ENCODE results near the gene DPM3. TPM values are rescaled to one million over a fixed set of nuclear protein-coding genes. Genes with fewer than 3 reads are reported as not detected.
A peak's percentile ranks its signal among the peaks of the same experiment; 100 is the strongest.

The DPM3 gene
- total and polyA plus RNA-seq, 2 of the 13 experiments (the other 11 are each of a cell fraction or from before 2014, with no cell fraction given): 23.2 to 53.4 TPM

GRCh38 chr1:155134880-155135414 lies 5.4 kb downstream of the DPM3 start:
- ChIA-PET CTCF (ENCODE audit: low intra/inter-chr PET ratio, low total read pairs) (interaction anchor here (1.1 to 3.2 kb wide), 2 partner anchors 33 to 42 kb away, joined by 4 to 18 read pairs; no protein-coding TSS in a partner anchor), POLR2A (interaction anchor here (0.7 to 7.4 kb wide), 17 partner anchors 10 to 162 kb away, joined by 3 to 144 read pairs (median 4); partner anchors contain the start of genes EFNA1, KRTCAP2, THBS3 and ZBTB7B)
- Histone ChIP-seq H3K4me3 (replicated peaks in 1 of 3; ENCODE audit: insufficient read depth in 1 of 3, low read depth in 2 of 3, low read length in 3 of 3) (peak overlapping the region; percentile 52 to 84 (median 53)), H3K27me3 (ENCODE audit: control insufficient read depth in 1 of 2, insufficient read depth in 2 of 2, low read length in 2 of 2) (no peaks in the 10 kb centered on the region; a peak in 1 of 5 replicates), H3K27ac (ENCODE audit: extremely low read length, insufficient read depth, low read length) (peak overlapping the region; percentile 89), H3K36me3 (replicated peaks in 1 of 2; ENCODE audit: control insufficient read depth in 1 of 2, insufficient read depth in 2 of 2, low read length in 2 of 2) (peaks cover 17 to 46% of the 10 kb centered on the region in 2 experiments), H3K9ac (ENCODE audit: insufficient read depth, low read depth, low read length) (peak overlapping the region; percentile 78), H3K4me2 (ENCODE audit: low read depth, low read length) (peak overlapping the region; percentile 89), H4K20me1 (ENCODE audit: insufficient read depth, low read length) (peaks cover 52% of the 10 kb centered on the region), H2AFZ (ENCODE audit: low read length) (no peak overlapping the region), H3K9me3 (ENCODE audit: low read length) (no peaks in the 10 kb centered on the region), H3K4me1 (ENCODE audit: insufficient read depth, low read length) (peaks cover 83% of the 10 kb centered on the region), H3K79me2 (ENCODE audit: insufficient read depth, low read length) (peaks cover 57% of the 10 kb centered on the region)
- intact Hi-C loops (cut with micrococcal nuclease; ENCODE audit: unreplicated experiment) (loop anchor here (1.0 kb wide), 2 partner anchors 8 to 41 kb away; partner anchors contain the start of gene EFNA1), in situ Hi-C loops (cut with HindIII; ENCODE audit: extremely low pct_ligation_motif_present, low pct_unique_long_range_greater_than_20kb) (no loop called here)
- TSS peak; percentile 54 for BruUV-seq (replicated peaks)
- ATAC-seq: peak; percentile 62
- WGBS (ENCODE audit: low lambda C conversion rate): 10% methylated on average over 18 of the region's 18 CpGs
- peak; percentile 90 for DNase-seq (ENCODE audit: low spot score)
- FAIRE-seq: peak; percentile 51
- TF ChIP-seq ARID3A (IDR thresholded peaks at IDR 0.05; ENCODE audit: low read depth, low read length) (no peak), EP300 (IDR thresholded peaks at IDR 0.05; ENCODE audit: low read depth in 2 of 2, low read length in 2 of 2) (peak in 1 of 2 experiments; percentile 13; a peak in 1 of 4 replicates), EP300 (CRISPR knock-in tag; IDR thresholded peaks at IDR 0.05; ENCODE audit: borderline replicate concordance) (no peak), AGO1 (IDR thresholded peaks at IDR 0.05; ENCODE audit: low read depth, low read length, poor library complexity, severe bottlenecking) (no peak), TRIM22 (IDR thresholded peaks at IDR 0.05) (no peak), ATRX (CRISPR knock-in tag; IDR thresholded peaks at IDR 0.05; ENCODE audit: borderline replicate concordance) (no peak), MNT (IDR thresholded peaks at IDR 0.05) (peak; percentile 57), ZNF367 (CRISPR knock-in tag; IDR thresholded peaks at IDR 0.05; ENCODE audit: borderline replicate concordance) (no peak), TFDP1 (CRISPR knock-in tag; IDR thresholded peaks at IDR 0.05; ENCODE audit: borderline replicate concordance) (peak; percentile 70; the same call in 1 of the 2 replicates), NFYB (CRISPR knock-in tag; IDR thresholded peaks at IDR 0.05) (peak; percentile 32; the same call in 1 of the 2 replicates), ZNF747 (CRISPR knock-in tag; IDR thresholded peaks at IDR 0.05; ENCODE audit: borderline replicate concordance) (no peak), SIX4 (CRISPR knock-in tag; IDR thresholded peaks at IDR 0.05) (0 out of 2 replicates have a peak, but pooled peaks have one; percentile 32), DNMT3B (CRISPR knock-in tag; conservative IDR thresholded peaks at IDR 0.05) (peak; percentile 84; the same call in 1 of the 2 replicates), SALL1 (CRISPR knock-in tag; IDR thresholded peaks at IDR 0.05) (no peak)
